Neuron (in vitro differentiated cells): Measurements from ENCODE around the gene SIK2.
A peak's percentile ranks its signal among the peaks of the same experiment; 100 is the strongest.

Experiments used
- H2AFZ ChIP-seq: one replicate; pipeline ENCODE4 v1.6.1; 2013; ENCODE audit warnings: low read depth, mild to moderate bottlenecking, inconsistent platforms, low read length, moderate library complexity
- H3K27me3 ChIP-seq: one replicate; pipeline ENCODE4 v1.6.1; 2013; ENCODE audit warnings: low read length; ENCODE audit not compliant: insufficient read depth
- H3K36me3 ChIP-seq: one replicate; pipeline ENCODE4 v1.6.1; 2013; ENCODE audit warnings: low read length; ENCODE audit not compliant: insufficient read depth
- H3K4me1 ChIP-seq: one replicate; pipeline ENCODE4 v1.6.1; 2013; ENCODE audit warnings: low read length; ENCODE audit not compliant: insufficient read depth
- H3K4me3 ChIP-seq: 2 replicates; pipeline ENCODE4 v1.5.1; 2013; ENCODE audit warnings: mild to moderate bottlenecking, low read length, moderate library complexity
- H3K9me3 ChIP-seq: one replicate; pipeline ENCODE4 v1.6.1; 2013; ENCODE audit warnings: low read length

Gene SIK2

GRCh38 chr11:111589886-111590499 lies 12.3 kb upstream of the SIK2 start:
- no peak overlapping the region for H2AFZ ChIP-seq
- H3K36me3 ChIP-seq, result no peaks in the 10 kb centered on the region
- no peaks in the 10 kb centered on the region for H3K4me1 ChIP-seq
- H3K27me3 ChIP-seq, result peaks cover 3% of the 10 kb centered on the region
- H3K9me3 ChIP-seq, result no peaks in the 10 kb centered on the region
- H3K4me3 ChIP-seq, result no peak overlapping the region

- Histone ChIP-seq H3K27me3 (peaks cover 3% of the 10 kb centered on the region), H3K36me3 (no peaks in the 10 kb centered on the region), H3K4me1 (no peaks in the 10 kb centered on the region), H3K9me3 (no peaks in the 10 kb centered on the region), H2AFZ (no peak overlapping the region), H3K4me3 (no peak overlapping the region)
Measured at GRCh38 chr11:111591187-111591960, 10.9 kb upstream of the SIK2 start.

GRCh38 chr11:111592491-111592890 lies 9.8 kb upstream of the SIK2 start:
- Histone ChIP-seq H3K9me3 (no peaks in the 10 kb centered on the region), H2AFZ (no peak overlapping the region), H3K36me3 (no peaks in the 10 kb centered on the region), H3K4me3 (no peak overlapping the region), H3K27me3 (peaks cover 3% of the 10 kb centered on the region), H3K4me1 (no peaks in the 10 kb centered on the region)

- Histone ChIP-seq H3K27me3 (peaks cover 3% of the 10 kb centered on the region), H3K4me1 (no peaks in the 10 kb centered on the region), H3K36me3 (no peaks in the 10 kb centered on the region)
Measured at GRCh38 chr11:111596319-111596718, 5.9 kb upstream of the SIK2 start.

GRCh38 chr11:111598148-111598547 lies 4.1 kb upstream of the SIK2 start:
- no peak overlapping the region for H2AFZ ChIP-seq
- peaks cover 4% of the 10 kb centered on the region for H3K4me1 ChIP-seq
- H3K9me3 ChIP-seq, result no peaks in the 10 kb centered on the region
- no peak overlapping the region for H3K4me3 ChIP-seq
- H3K27me3 ChIP-seq, result no peaks in the 10 kb centered on the region
- H3K36me3 ChIP-seq, result no peaks in the 10 kb centered on the region

More at GRCh38 chr11:111596319-111596718, 5.9 kb upstream of the SIK2 start:
- Histone ChIP-seq H3K4me3 (no peak overlapping the region), H3K9me3 (no peaks in the 10 kb centered on the region), H2AFZ (no peak overlapping the region)

GRCh38 chr11:111598559-111598958 lies 3.7 kb upstream of the SIK2 start:
- no peak overlapping the region for H2AFZ ChIP-seq
- H3K36me3 ChIP-seq, result no peaks in the 10 kb centered on the region
- no peaks in the 10 kb centered on the region for H3K9me3 ChIP-seq
- no peak overlapping the region for H3K4me3 ChIP-seq
- H3K4me1 ChIP-seq, result peaks cover 4% of the 10 kb centered on the region
- no peaks in the 10 kb centered on the region for H3K27me3 ChIP-seq

- Histone ChIP-seq H3K27me3 (no peaks in the 10 kb centered on the region), H3K9me3 (no peaks in the 10 kb centered on the region), H2AFZ (peak overlapping the region; percentile 42), H3K4me1 (peaks cover 21% of the 10 kb centered on the region), H3K36me3 (no peaks in the 10 kb centered on the region), H3K4me3 (peak overlapping the region; percentile 57)
Measured at GRCh38 chr11:111601636-111601978, 642 bp upstream of the SIK2 start.

GRCh38 chr11:111602865-111603610 lies 789 bp downstream of the SIK2 start:
- Histone ChIP-seq H3K36me3 (no peaks in the 10 kb centered on the region), H3K4me1 (peaks cover 23% of the 10 kb centered on the region), H3K9me3 (no peaks in the 10 kb centered on the region), H3K27me3 (no peaks in the 10 kb centered on the region), H2AFZ (peak overlapping the region; percentile 83), H3K4me3 (peak overlapping the region; percentile 58)

- Histone ChIP-seq H3K36me3 (no peaks in the 10 kb centered on the region), H3K4me3 (peak overlapping the region; percentile 58), H3K27me3 (no peaks in the 10 kb centered on the region), H3K9me3 (no peaks in the 10 kb centered on the region), H2AFZ (no peak overlapping the region), H3K4me1 (peaks cover 23% of the 10 kb centered on the region)
Measured at GRCh38 chr11:111603611-111604130, 1.4 kb downstream of the SIK2 start.

GRCh38 chr11:111604392-111605009 lies 2.3 kb downstream of the SIK2 start:
- Histone ChIP-seq H2AFZ (no peak overlapping the region), H3K4me1 (peaks cover 23% of the 10 kb centered on the region), H3K27me3 (no peaks in the 10 kb centered on the region), H3K36me3 (no peaks in the 10 kb centered on the region), H3K9me3 (no peaks in the 10 kb centered on the region), H3K4me3 (peak overlapping the region; percentile 58)

GRCh38 chr11:111605681-111606080 lies 3.4 kb downstream of the SIK2 start:
- no peak overlapping the region for H3K4me3 ChIP-seq
- H3K4me1 ChIP-seq, result peaks cover 23% of the 10 kb centered on the region
- no peaks in the 10 kb centered on the region for H3K9me3 ChIP-seq
- H3K27me3 ChIP-seq, result no peaks in the 10 kb centered on the region
- H3K36me3 ChIP-seq, result no peaks in the 10 kb centered on the region
- H2AFZ ChIP-seq, result no peak overlapping the region

- Histone ChIP-seq H3K27me3 (no peaks in the 10 kb centered on the region), H3K4me3 (no peak overlapping the region), H3K36me3 (no peaks in the 10 kb centered on the region), H3K4me1 (peaks cover 19% of the 10 kb centered on the region), H3K9me3 (no peaks in the 10 kb centered on the region), H2AFZ (no peak overlapping the region)
Measured at GRCh38 chr11:111606986-111607385, 4.7 kb downstream of the SIK2 start.

GRCh38 chr11:111607751-111608150 lies 5.5 kb downstream of the SIK2 start:
- H3K4me3 ChIP-seq, result no peak overlapping the region
- no peaks in the 10 kb centered on the region for H3K36me3 ChIP-seq
- peaks cover 19% of the 10 kb centered on the region for H3K4me1 ChIP-seq

More at GRCh38 chr11:111607751-111608150, 5.5 kb downstream of the SIK2 start:
- no peak overlapping the region for H2AFZ ChIP-seq
- no peaks in the 10 kb centered on the region for H3K27me3 ChIP-seq
- no peaks in the 10 kb centered on the region for H3K9me3 ChIP-seq
